Mammary epithelial cell (primary cell): Measurements from ENCODE around the gene BRIP1.

Source experiments
- CTCF ChIP-seq, 2 donors: IDR thresholded peaks in 1 of 2; conservative IDR thresholded peaks in 1 of 2; 2 replicates each; pipeline ENCODE4 v1.5.1; 2011 to 2012; ENCODE audit warnings: inconsistent platforms in 2 of 2, low read length in 2 of 2, mild to moderate bottlenecking in 2 of 2, control low read depth in 1 of 2, low read depth in 1 of 2; ENCODE audit not compliant: insufficient read depth in 1 of 2; ENCODE audit errors: extremely low read depth in 1 of 2
- EZH2 ChIP-seq: IDR thresholded peaks from 2 replicates; pipeline ENCODE4 v1.6.1; 2012; ENCODE audit warnings: low read length, inconsistent platforms, borderline replicate concordance

- TF ChIP-seq CTCF (conservative IDR thresholded peaks at IDR 0.05 in 1 of 2, IDR thresholded peaks at IDR 0.05 in 1 of 2; ENCODE audit: extremely low read depth in 1 of 2, insufficient read depth in 1 of 2, low read depth in 1 of 2, low read length in 2 of 2) (no peak), EZH2 (no peak)
These were observed 80.2 kb downstream of the BRIP1 start for GRCh38 chr17:61783120-61783519.
